Body of pancreas (tissue), 4 donors: ENCODE measurements around the gene THBS3. TPM values are rescaled to one million over a fixed set of nuclear protein-coding genes. Genes with fewer than 3 reads are reported as not detected.

ENCODE experiments used
- ATAC-seq: fragments of 150-250 bp; one replicate; pipeline ENCODE4 v1.9.1; 2016
- DNase-seq, 4 donors: peaks; one replicate each; pipeline ENCODE4 v3.0.0-alpha.2; 2019
- H3K27ac ChIP-seq, 4 donors: fragments of 200-600 bp; sonication (generic); 1 replicate in 3 of 4; 2 replicates in 1 of 4; pipeline versions ENCODE4 v1.5.1 to v1.6.1; 2016 to 2019; ENCODE audit warnings: mild to moderate bottlenecking in 1 of 4, mixed read lengths in 1 of 4, moderate library complexity in 1 of 4
- H3K27me3 ChIP-seq, 2 donors: fragments of 200-600 bp; sonication (generic); one replicate each; pipeline ENCODE4 v1.6.0; 2016; ENCODE audit warnings: mild to moderate bottlenecking in 1 of 2
- H3K36me3 ChIP-seq, 2 donors: fragments of 200-600 bp; sonication (generic); replicated peaks in 1 of 2; 2 replicates each; pipeline ENCODE4 v1.5.1; 2016; ENCODE audit warnings: low read depth in 2 of 2; ENCODE audit not compliant: insufficient read depth in 1 of 2
- H3K4me1 ChIP-seq: fragments of 200-600 bp; sonication (generic); one replicate; pipeline ENCODE4 v1.6.0; 2016
- H3K4me3 ChIP-seq, 2 donors: fragments of 200-600 bp; sonication (generic); 1 replicate in 1 of 2; 2 replicates in 1 of 2; pipeline ENCODE4 v1.5.1; 2016 to 2019
- H3K9me3 ChIP-seq, 3 donors: fragments of 200-600 bp; sonication (generic); 1 replicate in 2 of 3; 2 replicates in 1 of 3; pipeline ENCODE4 v1.5.1; 2016
- POLR2A ChIP-seq, 3 donors: fragments of 450-650 bp; IDR thresholded peaks; one replicate each; pipeline ENCODE4 v1.6.1; 2016; ENCODE audit warnings: antibody characterized with exemption in 3 of 3, mild to moderate bottlenecking in 2 of 3
- WGBS, 2 donors: methylation state at CpG; one replicate each; pipeline ENCODE4 v1.1.5; 2017; 5-methylcytosine and 5-hydroxymethylcytosine counted together
- intact Hi-C: fragments of 100-400 bp; cut with DNase I; formaldehyde crosslinking; loops from one replicate; pipeline ENCODE4 v1.15.1; 2023
- total RNA-seq, 2 donors: library from RNA; depleted of rRNA; stranded (reverse); fragments of >200 nt; gene quantifications; one replicate each; pipeline ENCODE4 v1.1.0, GENCODE V29; 2016
- TF ChIP-seq, protein P1 (sequence below), 7 experiments: fragments of 450-650 bp in 4 of 7; fragments of 200-600 bp in 3 of 7; sonication (generic) in 3 of 7; IDR thresholded peaks; one replicate each; pipeline ENCODE4 v1.5.1; 2016 to 2019; ENCODE audit warnings: antibody characterized with exemption in 7 of 7

The THBS3 gene
- total RNA-seq, 2 donors from 2014 or later = 15.0 to 21.1 TPM

DNA sequence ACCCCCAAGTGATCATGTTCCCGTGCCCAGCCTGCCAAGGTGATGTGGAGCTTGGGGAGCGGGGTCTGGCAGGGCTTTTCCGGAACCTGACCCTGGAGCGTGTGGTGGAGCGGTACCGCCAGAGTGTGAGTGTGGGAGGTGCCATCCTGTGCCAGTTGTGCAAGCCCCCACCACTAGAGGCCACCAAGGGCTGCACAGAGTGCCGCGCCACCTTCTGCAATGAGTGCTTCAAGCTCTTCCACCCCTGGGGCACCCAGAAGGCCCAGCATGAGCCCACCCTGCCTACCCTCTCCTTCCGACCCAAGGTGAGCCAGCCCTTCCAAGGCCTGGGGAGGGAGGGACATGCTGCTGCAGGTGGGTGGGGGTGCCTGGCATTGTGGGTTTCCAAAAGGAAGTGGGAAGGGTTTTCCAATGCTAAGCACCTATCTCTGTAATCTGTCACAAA lies 31.7 kb downstream of the THBS3 start:
- H3K27me3 ChIP-seq = no peaks in the 10 kb centered on the region
- TF ChIP-seq, protein P1, sequence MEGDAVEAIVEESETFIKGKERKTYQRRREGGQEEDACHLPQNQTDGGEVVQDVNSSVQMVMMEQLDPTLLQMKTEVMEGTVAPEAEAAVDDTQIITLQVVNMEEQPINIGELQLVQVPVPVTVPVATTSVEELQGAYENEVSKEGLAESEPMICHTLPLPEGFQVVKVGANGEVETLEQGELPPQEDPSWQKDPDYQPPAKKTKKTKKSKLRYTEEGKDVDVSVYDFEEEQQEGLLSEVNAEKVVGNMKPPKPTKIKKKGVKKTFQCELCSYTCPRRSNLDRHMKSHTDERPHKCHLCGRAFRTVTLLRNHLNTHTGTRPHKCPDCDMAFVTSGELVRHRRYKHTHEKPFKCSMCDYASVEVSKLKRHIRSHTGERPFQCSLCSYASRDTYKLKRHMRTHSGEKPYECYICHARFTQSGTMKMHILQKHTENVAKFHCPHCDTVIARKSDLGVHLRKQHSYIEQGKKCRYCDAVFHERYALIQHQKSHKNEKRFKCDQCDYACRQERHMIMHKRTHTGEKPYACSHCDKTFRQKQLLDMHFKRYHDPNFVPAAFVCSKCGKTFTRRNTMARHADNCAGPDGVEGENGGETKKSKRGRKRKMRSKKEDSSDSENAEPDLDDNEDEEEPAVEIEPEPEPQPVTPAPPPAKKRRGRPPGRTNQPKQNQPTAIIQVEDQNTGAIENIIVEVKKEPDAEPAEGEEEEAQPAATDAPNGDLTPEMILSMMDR (IDR thresholded peaks at IDR 0.05) = peak in 1 of 7 experiments; percentile 12
- TF ChIP-seq POLR2A (IDR thresholded peaks at IDR 0.05) = no peak
- WGBS, 2 donors = 53 to 55% methylated on average over 8 to 9 of the region's 9 CpGs
- H3K9me3 ChIP-seq = no peaks in the 10 kb centered on the region
- DNase-seq (peak; percentile 25 to 49 (median 36)), ATAC-seq (no peak)
- no peak overlapping the region for H3K27ac ChIP-seq
- peaks cover 19% of the 10 kb centered on the region for H3K4me1 ChIP-seq
- H3K4me3 ChIP-seq = no peak overlapping the region
- H3K36me3 ChIP-seq = no peaks in the 10 kb centered on the region
- intact Hi-C loops = loop anchor here (10.0 kb wide), 1 partner anchor 49 kb away; no protein-coding TSS in a partner anchor

DNA sequence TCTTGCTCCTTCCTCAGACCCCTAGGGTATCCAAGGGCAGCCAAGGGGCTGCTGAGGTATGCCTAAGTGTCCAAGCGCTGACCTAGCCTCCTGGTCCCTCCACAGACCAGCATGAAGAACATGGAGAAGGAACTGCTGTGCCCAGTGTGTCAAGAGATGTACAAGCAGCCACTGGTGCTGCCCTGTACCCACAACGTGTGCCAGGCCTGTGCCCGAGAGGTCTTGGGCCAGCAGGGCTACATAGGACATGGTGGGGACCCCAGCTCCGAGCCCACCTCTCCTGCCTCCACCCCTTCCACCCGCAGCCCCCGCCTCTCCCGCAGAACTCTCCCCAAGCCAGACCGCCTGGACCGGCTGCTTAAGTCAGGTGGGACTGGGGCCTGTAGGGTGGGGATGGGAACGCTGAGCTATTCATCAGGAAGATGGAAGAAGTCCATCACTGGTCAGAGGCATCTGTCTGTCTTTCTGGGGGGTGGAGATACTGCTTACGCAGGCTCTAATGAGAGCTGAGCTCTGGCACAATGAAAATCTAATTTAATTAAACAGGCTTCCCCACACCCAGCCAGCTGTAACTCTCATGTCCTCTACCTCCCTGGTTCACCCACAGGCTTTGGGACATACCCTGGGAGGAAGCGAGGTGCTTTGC lies 32.3 kb downstream of the THBS3 start:
- Histone ChIP-seq H3K4me1 (peaks cover 19% of the 10 kb centered on the region), H3K36me3 (peaks cover 0 to under 1% of the 10 kb centered on the region in 2 donors), H3K27me3 (no peaks in the 10 kb centered on the region), H3K9me3 (no peaks in the 10 kb centered on the region), H3K4me3 (no peak overlapping the region), H3K27ac (no peak overlapping the region)
- TF ChIP-seq, protein P1 (IDR thresholded peaks at IDR 0.05) = no peak
- no peak for TF ChIP-seq POLR2A (IDR thresholded peaks at IDR 0.05)
- WGBS, 2 donors = 78 to 80% methylated on average over 12 of the region's 12 CpGs
- intact Hi-C loops = loop anchor here (10.0 kb wide), 1 partner anchor 49 kb away; no protein-coding TSS in a partner anchor
- ATAC-seq = no peak
- DNase-seq = peak in 1 of 4 donors; percentile 12

- 12 to 22% methylated on average over 32 to 34 of the region's 35 CpGs for WGBS, 2 donors
- TF ChIP-seq, protein P1 (IDR thresholded peaks at IDR 0.05) = no peak
- TF ChIP-seq POLR2A (IDR thresholded peaks at IDR 0.05) = no peak
- DNase-seq = peak in 2 of 4 donors; percentile 18 to 21
- H3K4me1 ChIP-seq = peaks cover 19% of the 10 kb centered on the region
- no peaks in the 10 kb centered on the region for H3K9me3 ChIP-seq
- no peak for ATAC-seq
- no peak overlapping the region for H3K4me3 ChIP-seq
- peaks cover 0 to 4% of the 10 kb centered on the region in 2 donors for H3K36me3 ChIP-seq
- no peak overlapping the region for H3K27ac ChIP-seq
- no peaks in the 10 kb centered on the region for H3K27me3 ChIP-seq
- intact Hi-C loops = loop anchor here (10.0 kb wide), 1 partner anchor 50 kb away; no protein-coding TSS in a partner anchor
Observed at GRCh38 chr1:155174324-155175280, 33.1 kb downstream of the THBS3 start.

DNA sequence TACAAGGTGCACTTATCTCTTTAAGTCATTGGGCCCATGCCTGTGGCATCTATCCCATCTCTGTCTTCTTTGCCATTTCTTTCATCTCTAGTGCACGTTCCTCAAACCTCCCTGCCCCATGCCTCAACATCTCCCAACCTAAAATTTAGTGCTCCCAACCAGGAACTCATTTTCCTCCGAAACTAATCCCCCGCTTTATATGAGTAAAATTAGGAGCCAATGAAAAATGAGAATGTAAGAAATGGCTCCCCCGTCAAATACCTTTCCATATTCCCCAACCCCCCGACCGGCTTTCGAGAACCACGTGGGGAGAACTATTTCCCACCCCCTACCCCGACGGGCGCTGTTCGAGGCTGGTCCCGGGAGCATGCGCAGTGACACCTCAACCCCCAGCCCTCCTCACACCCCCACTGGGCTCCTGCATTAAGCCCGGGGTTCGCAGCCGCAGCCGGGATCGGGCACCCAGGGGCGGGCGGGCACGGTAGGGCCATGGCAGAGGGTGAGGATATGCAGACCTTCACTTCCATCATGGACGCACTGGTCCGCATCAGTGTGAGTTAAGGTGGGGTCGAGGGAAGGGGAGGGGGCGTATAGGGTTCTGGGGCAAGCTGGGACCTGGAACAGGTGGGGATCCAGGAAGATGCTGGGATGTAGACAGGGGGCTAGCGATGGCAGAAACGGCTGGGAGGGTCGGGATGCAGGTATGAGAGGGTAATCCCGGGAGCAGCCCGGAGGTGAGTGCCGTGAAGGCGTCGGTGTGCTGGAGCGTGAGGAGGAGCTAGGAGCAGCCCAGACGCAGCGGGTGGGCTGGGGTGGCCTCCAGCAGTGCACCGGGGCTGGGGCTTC lies 34.0 kb downstream of the THBS3 start, which contains the start of gene TRIM46:
TRIM46 (plus strand) TSS at position 372 of the 846 bp plus-strand sequence; CDS start at position 490, 118 bp downstream.
- intact Hi-C loops = loop anchor here (10.0 kb wide), 1 partner anchor 51 kb away; no protein-coding TSS in a partner anchor
- H3K4me1 ChIP-seq = peaks cover 19% of the 10 kb centered on the region
- ATAC-seq (no peak), DNase-seq (peak in 2 of 4 donors; percentile 11 to 32)
- peak within 1 kb of the TSS; percentile 35 to 84 for H3K4me3 ChIP-seq
- TF ChIP-seq POLR2A (IDR thresholded peaks at IDR 0.05) = no peak
- TF ChIP-seq, protein P1 (IDR thresholded peaks at IDR 0.05) = no peak
- WGBS, 2 donors = 4 to 5% methylated on average over 32 to 38 of the region's 38 CpGs
- H3K9me3 ChIP-seq = no peaks in the 10 kb centered on the region
- peaks cover 0 to 7% of the 10 kb centered on the region in 2 donors for H3K36me3 ChIP-seq
- H3K27ac ChIP-seq = peak within 1 kb of the TSS; percentile 67 to 85 (median 78)
- H3K27me3 ChIP-seq = no peaks in the 10 kb centered on the region
